GM13977 (cell line): Measurements from ENCODE around the gene S100A1.
"Not testable (repeated sequence)": the region's sequence is repeated elsewhere in the genome, so short reads cannot be mapped to it uniquely, and the experiment has no call there.

ENCODE experiments used
- DNase-seq: peaks from one replicate; pipeline ENCODE4 v3.0.0; 2012; ENCODE audit warnings: low spot score
- CTCF ChIP-seq: IDR thresholded peaks from 2 replicates; pipeline ENCODE4 v1.5.1; 2012; ENCODE audit warnings: mild to moderate bottlenecking, control low read depth; ENCODE audit not compliant: insufficient read depth; ENCODE audit errors: extremely low read depth, missing control alignments
- in situ Hi-C: fragments of 300-500 bp; cut with MboI; formaldehyde crosslinking; loops from one replicate; pipeline ENCODE4 v1.12.0; 2022; ENCODE audit warnings: low sequenced_read_pairs, low pct_unique_long_range_greater_than_20kb, mixed read lengths, inconsistent platforms; ENCODE audit not compliant: unreplicated experiment

The S100A1 gene

GRCh38 chr1:153586347-153586746 lies 41.9 kb upstream of the S100A1 start:
- in situ Hi-C loops, result no loop called here
- TF ChIP-seq CTCF, result no peak
- no peak for DNase-seq

GRCh38 chr1:153587314-153587713 lies 40.9 kb upstream of the S100A1 start:
- in situ Hi-C loops, result no loop called here
- no peak for DNase-seq
- no peak for TF ChIP-seq CTCF

GRCh38 chr1:153588033-153588432 lies 40.2 kb upstream of the S100A1 start:
- DNase-seq, in situ Hi-C loops: not testable (repeated sequence)

GRCh38 chr1:153588482-153588881 lies 39.8 kb upstream of the S100A1 start:
- no peak for TF ChIP-seq CTCF
- no peak for DNase-seq
- in situ Hi-C loops, result no loop called here

GRCh38 chr1:153592748-153593147 lies 35.5 kb upstream of the S100A1 start:
- in situ Hi-C loops, result no loop called here
- no peak for DNase-seq
- no peak for TF ChIP-seq CTCF

GRCh38 chr1:153597206-153597605 lies 31.0 kb upstream of the S100A1 start:
- DNase-seq, result no peak

More at GRCh38 chr1:153597206-153597605, 31.0 kb upstream of the S100A1 start:
- no peak for TF ChIP-seq CTCF
- in situ Hi-C loops, result no loop called here
